Progenitor cell of endocrine pancreas (in vitro differentiated cells): ENCODE results near the gene LVRN. TPM values are rescaled to one million over a fixed set of nuclear protein-coding genes. Genes with fewer than 3 reads are reported as not detected.

ENCODE experiments used
- DNase-seq: peaks from one replicate; pipeline ENCODE4 v3.0.0; 2021; ENCODE audit warnings: low spot score; ENCODE audit not compliant: unreplicated experiment
- H3K27ac Mint-ChIP-seq: 2 replicates; pipeline ENCODE4 v1.8.0; 2021; ENCODE audit warnings: mild to moderate bottlenecking, moderate library complexity, mixed read lengths
- H3K27me3 Mint-ChIP-seq: 2 replicates; pipeline ENCODE4 v1.8.0; 2021; ENCODE audit warnings: mixed read lengths
- H3K36me3 Mint-ChIP-seq: 2 replicates; pipeline ENCODE4 v1.8.0; 2022; ENCODE audit warnings: mixed read lengths; ENCODE audit not compliant: insufficient read depth
- H3K4me1 Mint-ChIP-seq: 2 replicates; pipeline ENCODE4 v1.8.0; 2021; ENCODE audit warnings: low read depth, mixed read lengths
- H3K4me3 Mint-ChIP-seq: 2 replicates; pipeline ENCODE4 v1.8.0; 2021; ENCODE audit warnings: low read depth, mild to moderate bottlenecking, moderate library complexity, mixed read lengths
- H3K9me3 Mint-ChIP-seq: 2 replicates; pipeline ENCODE4 v1.8.0; 2021; ENCODE audit warnings: low read depth, mixed read lengths
- total RNA-seq: library from RNA; stranded (reverse); gene quantifications from 2 replicates; pipeline ENCODE4 v1.2.1, GENCODE V29; 2021
- TF ChIP-seq, protein P1 (sequence below): fragments of 200-600 bp; sonication (generic); IDR thresholded peaks from one replicate; pipeline ENCODE4 v1.5.0; 2021; ENCODE audit warnings: antibody characterized with exemption, mild to moderate bottlenecking; ENCODE audit not compliant: unreplicated experiment

Gene LVRN
- total RNA-seq, 1 donor from 2014 or later: 0.24 TPM

DNA sequence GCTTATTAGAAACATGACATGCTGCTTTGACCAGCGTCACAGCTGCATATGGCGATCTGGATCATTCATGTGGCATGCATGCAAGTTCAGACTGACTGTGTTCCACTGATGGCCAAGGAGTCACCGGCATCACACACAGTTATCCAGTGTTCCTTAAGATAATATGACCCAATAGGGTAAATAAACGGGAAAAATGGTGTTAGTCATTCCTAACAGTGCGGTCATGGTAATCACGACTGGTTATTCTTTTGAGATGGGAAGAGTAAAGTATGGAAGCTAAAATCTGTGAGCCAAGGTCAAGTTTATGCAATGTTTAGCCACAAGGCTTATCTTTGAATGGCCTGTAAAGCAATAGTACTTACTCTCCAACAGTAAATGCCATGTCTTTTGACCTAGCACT, 29.3 kb upstream of the LVRN start:
- H3K36me3 Mint-ChIP-seq: no peaks in the 10 kb centered on the region

DNA sequence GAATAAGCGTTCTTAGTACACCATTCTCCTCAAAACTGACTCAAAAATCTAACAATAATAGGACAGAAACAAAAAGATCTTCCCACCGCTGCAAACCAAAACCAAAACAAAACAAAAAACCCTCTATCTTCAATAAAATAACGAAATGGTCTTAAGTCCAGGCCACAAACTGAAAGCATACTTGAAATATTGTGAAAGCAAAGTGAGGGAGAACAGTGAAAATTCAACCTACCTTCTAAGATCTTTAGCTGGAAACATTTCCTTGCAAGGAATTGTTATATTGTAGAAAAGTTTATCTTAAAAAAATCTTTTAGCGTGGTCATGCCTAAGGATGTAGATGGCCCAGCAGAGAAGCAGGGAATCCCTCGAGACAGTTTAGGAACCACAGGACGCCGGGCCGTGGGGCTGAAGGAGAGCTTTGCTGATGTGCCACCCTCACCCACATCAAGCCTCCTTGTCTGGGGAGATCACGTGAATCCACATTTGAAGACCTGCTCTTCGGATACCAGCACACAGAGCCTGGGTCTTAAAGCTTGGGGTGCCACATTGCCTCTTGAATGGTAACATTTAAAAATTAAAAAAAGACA, 27.8 kb upstream of the LVRN start:
- no peaks in the 10 kb centered on the region for H3K36me3 Mint-ChIP-seq
- H3K4me3 Mint-ChIP-seq: no peak overlapping the region
- no peaks in the 10 kb centered on the region for H3K9me3 Mint-ChIP-seq
- no peaks in the 10 kb centered on the region for H3K27me3 Mint-ChIP-seq
- TF ChIP-seq, protein P1, sequence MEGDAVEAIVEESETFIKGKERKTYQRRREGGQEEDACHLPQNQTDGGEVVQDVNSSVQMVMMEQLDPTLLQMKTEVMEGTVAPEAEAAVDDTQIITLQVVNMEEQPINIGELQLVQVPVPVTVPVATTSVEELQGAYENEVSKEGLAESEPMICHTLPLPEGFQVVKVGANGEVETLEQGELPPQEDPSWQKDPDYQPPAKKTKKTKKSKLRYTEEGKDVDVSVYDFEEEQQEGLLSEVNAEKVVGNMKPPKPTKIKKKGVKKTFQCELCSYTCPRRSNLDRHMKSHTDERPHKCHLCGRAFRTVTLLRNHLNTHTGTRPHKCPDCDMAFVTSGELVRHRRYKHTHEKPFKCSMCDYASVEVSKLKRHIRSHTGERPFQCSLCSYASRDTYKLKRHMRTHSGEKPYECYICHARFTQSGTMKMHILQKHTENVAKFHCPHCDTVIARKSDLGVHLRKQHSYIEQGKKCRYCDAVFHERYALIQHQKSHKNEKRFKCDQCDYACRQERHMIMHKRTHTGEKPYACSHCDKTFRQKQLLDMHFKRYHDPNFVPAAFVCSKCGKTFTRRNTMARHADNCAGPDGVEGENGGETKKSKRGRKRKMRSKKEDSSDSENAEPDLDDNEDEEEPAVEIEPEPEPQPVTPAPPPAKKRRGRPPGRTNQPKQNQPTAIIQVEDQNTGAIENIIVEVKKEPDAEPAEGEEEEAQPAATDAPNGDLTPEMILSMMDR: no peak
- H3K27ac Mint-ChIP-seq: no peak overlapping the region
- no peaks in the 10 kb centered on the region for H3K4me1 Mint-ChIP-seq
- DNase-seq: no peak

More for the DNA sequence above, 29.3 kb upstream of the LVRN start:
- TF ChIP-seq, protein P1: no peak
- H3K27ac Mint-ChIP-seq: no peak overlapping the region
- no peak overlapping the region for H3K4me3 Mint-ChIP-seq
- no peaks in the 10 kb centered on the region for H3K4me1 Mint-ChIP-seq
- no peaks in the 10 kb centered on the region for H3K9me3 Mint-ChIP-seq
- DNase-seq: no peak
- no peaks in the 10 kb centered on the region for H3K27me3 Mint-ChIP-seq

DNA sequence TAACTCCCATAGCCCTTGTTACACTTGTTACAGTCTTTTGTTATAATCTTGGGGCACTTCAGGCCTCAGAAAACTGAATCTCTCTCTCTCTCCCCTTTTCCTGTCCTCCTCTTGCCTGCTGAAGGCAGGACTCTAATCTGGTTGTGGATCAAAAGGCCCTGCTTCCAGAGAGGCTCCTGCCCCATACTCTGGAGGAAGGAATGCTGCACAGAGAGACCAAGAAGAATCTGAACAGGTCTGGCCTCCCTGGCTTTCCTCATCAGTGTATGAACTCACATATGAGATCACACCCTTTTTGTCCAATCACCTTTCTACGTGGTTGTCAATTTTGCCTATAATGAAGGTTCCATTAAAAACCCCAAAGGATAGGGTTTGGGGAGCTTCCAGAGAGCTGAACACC, 26.2 kb upstream of the LVRN start:
- H3K4me3 Mint-ChIP-seq: no peak overlapping the region
- no peaks in the 10 kb centered on the region for H3K27me3 Mint-ChIP-seq
- H3K9me3 Mint-ChIP-seq: peaks cover under 1% of the 10 kb centered on the region
- H3K4me1 Mint-ChIP-seq: no peaks in the 10 kb centered on the region
- TF ChIP-seq, protein P1: no peak
- H3K36me3 Mint-ChIP-seq: no peaks in the 10 kb centered on the region
- no peak for DNase-seq
- H3K27ac Mint-ChIP-seq: no peak overlapping the region

DNA sequence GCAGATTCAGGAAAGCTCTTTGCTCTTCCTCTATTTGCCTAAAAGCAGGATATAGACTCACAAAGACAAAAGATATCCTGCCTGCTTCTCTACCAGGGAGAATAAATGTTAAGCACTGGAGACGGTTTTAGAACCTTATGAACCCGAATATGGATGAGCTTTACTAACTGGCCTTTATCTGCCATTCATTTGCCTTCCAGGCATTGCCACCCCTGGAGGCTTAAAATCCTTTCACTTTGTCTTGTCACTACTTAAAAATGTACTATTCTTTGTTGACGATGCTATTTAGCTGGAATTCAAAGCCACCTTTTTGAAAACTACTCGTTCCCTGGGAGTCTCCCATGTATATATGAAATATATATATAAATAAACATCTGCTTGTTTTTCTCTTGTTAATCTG, 23.2 kb upstream of the LVRN start:
- no peaks in the 10 kb centered on the region for H3K27me3 Mint-ChIP-seq
- no peaks in the 10 kb centered on the region for H3K4me1 Mint-ChIP-seq
- H3K36me3 Mint-ChIP-seq: no peaks in the 10 kb centered on the region
- H3K9me3 Mint-ChIP-seq: peaks cover 7% of the 10 kb centered on the region
- no peak overlapping the region for H3K4me3 Mint-ChIP-seq
- DNase-seq: no peak
- H3K27ac Mint-ChIP-seq: no peak overlapping the region
- TF ChIP-seq, protein P1: no peak

DNA sequence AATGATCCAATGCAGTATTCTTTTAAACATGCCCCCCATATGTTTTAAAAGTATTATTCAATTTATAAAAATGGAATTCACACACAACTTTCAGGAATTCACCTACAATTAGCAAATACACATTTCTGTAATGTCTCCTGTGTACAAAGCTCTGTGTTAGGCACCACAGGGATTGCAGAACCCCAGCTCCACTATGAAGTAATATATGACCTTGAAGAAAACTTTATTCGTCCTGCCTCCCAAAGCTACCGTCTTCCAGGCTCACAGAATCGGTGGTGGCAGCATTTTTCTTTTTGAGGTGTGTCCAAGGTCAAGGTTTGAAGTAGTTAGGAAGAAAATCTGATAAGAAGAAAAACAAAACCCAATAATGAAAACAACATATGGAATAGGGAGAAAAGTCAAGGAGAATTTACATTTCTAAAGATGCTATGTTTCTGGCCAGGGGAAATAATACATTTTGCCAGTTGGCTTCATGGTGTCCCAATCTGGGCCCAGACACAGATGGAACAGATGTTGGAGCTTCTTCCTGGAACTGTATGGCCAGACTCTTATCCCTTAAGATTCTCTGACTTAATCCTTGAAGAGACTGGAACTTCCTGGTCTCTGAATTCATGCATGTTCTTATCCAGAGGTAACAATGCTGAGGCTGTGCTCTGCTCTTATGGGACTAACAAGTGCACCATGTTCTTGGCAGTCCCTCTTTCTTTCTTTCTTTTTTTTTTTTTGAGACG, 22.0 kb upstream of the LVRN start:
- H3K4me3 Mint-ChIP-seq: no peak overlapping the region
- H3K27ac Mint-ChIP-seq: no peak overlapping the region
- H3K27me3 Mint-ChIP-seq: no peaks in the 10 kb centered on the region
- H3K4me1 Mint-ChIP-seq: no peaks in the 10 kb centered on the region
- peaks cover 7% of the 10 kb centered on the region for H3K9me3 Mint-ChIP-seq
- TF ChIP-seq, protein P1: no peak
- H3K36me3 Mint-ChIP-seq: no peaks in the 10 kb centered on the region
- no peak for DNase-seq
